SK-N-SH treated with all-trans-retinoic acid at 6 μM for 48 hours (cell line): ENCODE measurements around the gene DOCK1.
"Not testable (repeated sequence)": the region's sequence is repeated elsewhere in the genome, so short reads cannot be mapped to it uniquely, and the experiment has no call there.

Experiments
- ATAC-seq: fragments of 200-7000 bp; cut with Tn5 transposase; 3 replicates; pipeline ENCODE4 v1.9.1; 2020; ENCODE audit warnings: mild to moderate bottlenecking, moderate library complexity
- BACH2 ChIP-seq: fragments of 250-450 bp; sonication (Bioruptor Pico); IDR thresholded peaks from 2 replicates; pipeline ENCODE4 v1.9.0; 2021; ENCODE audit warnings: mild to moderate bottlenecking, borderline replicate concordance
- CSDC2 ChIP-seq: fragments of 250-450 bp; sonication (Bioruptor Pico); IDR thresholded peaks from 2 replicates; pipeline ENCODE4 v1.5.0; 2020; ENCODE audit warnings: mild to moderate bottlenecking, moderate library complexity
- ESRRG ChIP-seq: fragments of 250-450 bp; sonication (Bioruptor Pico); IDR thresholded peaks from 2 replicates; pipeline ENCODE4 v1.6.1; 2021; ENCODE audit warnings: mild to moderate bottlenecking
- GLIS3 ChIP-seq: fragments of 250-450 bp; sonication (Bioruptor Pico); IDR thresholded peaks from 2 replicates; pipeline ENCODE4 v1.5.0; 2020; ENCODE audit warnings: mild to moderate bottlenecking, moderate library complexity
- ISL1 ChIP-seq: fragments of 250-450 bp; sonication (Bioruptor Pico); IDR thresholded peaks from 2 replicates; pipeline ENCODE4 v2.1.2; 2022; ENCODE audit warnings: mild to moderate bottlenecking, moderate library complexity
- OSR1 ChIP-seq: fragments of 250-450 bp; sonication (Bioruptor Pico); IDR thresholded peaks from 2 replicates; pipeline ENCODE4 v1.8.0; 2022; ENCODE audit warnings: moderate library complexity, mild to moderate bottlenecking, inconsistent platforms
- PPARA ChIP-seq: fragments of 250-450 bp; sonication (Bioruptor Pico); IDR thresholded peaks from 2 replicates; pipeline ENCODE4 v1.5.0; 2020; ENCODE audit warnings: mild to moderate bottlenecking, borderline replicate concordance
- RARB ChIP-seq: fragments of 250-450 bp; sonication (Bioruptor Pico); IDR thresholded peaks from 2 replicates; pipeline ENCODE4 v1.8.0; 2021; ENCODE audit warnings: mild to moderate bottlenecking, moderate library complexity
- SNAI2 ChIP-seq: fragments of 250-450 bp; sonication (Bioruptor Pico); IDR thresholded peaks from 2 replicates; pipeline ENCODE4 v1.5.0; 2020; ENCODE audit warnings: mild to moderate bottlenecking, moderate library complexity
- TCF4 ChIP-seq: fragments of 250-450 bp; sonication (Bioruptor Pico); IDR thresholded peaks from 2 replicates; pipeline ENCODE4 v1.8.0; 2021; ENCODE audit warnings: mild to moderate bottlenecking, moderate library complexity, borderline replicate concordance
- TOX ChIP-seq: fragments of 250-450 bp; sonication (Bioruptor Pico); IDR thresholded peaks from 2 replicates; pipeline ENCODE4 v1.8.0; 2021; ENCODE audit warnings: mild to moderate bottlenecking, moderate library complexity, borderline replicate concordance
- TSHZ2 ChIP-seq: fragments of 250-450 bp; sonication (Bioruptor Pico); IDR thresholded peaks from 2 replicates; pipeline ENCODE4 v1.5.0; 2020; ENCODE audit warnings: mild to moderate bottlenecking, moderate library complexity
- ZC3H10 ChIP-seq: fragments of 250-450 bp; sonication (Bioruptor Pico); IDR thresholded peaks from 2 replicates; pipeline ENCODE4 v1.5.1; 2021; ENCODE audit warnings: mild to moderate bottlenecking, moderate library complexity
- ZFP3 ChIP-seq: fragments of 250-450 bp; sonication (Bioruptor Pico); IDR thresholded peaks from 2 replicates; pipeline ENCODE4 v1.5.0; 2020; ENCODE audit warnings: mild to moderate bottlenecking, moderate library complexity
- ZFP30 ChIP-seq: fragments of 450-650 bp; formaldehyde crosslinking; IDR thresholded peaks from 2 replicates; pipeline ENCODE4 v1.5.0; 2022; ENCODE audit warnings: mild to moderate bottlenecking, moderate library complexity
- ZNF565 ChIP-seq: fragments of 450-650 bp; formaldehyde crosslinking; conservative IDR thresholded peaks from 2 replicates; pipeline ENCODE4 v1.5.0; 2020; ENCODE audit warnings: low read depth, mild to moderate bottlenecking, moderate library complexity
- ZNF70 ChIP-seq: fragments of 450-650 bp; formaldehyde crosslinking; IDR thresholded peaks from 2 replicates; pipeline ENCODE4 v1.5.0; 2020; ENCODE audit warnings: mild to moderate bottlenecking, moderate library complexity
- ZNF8 ChIP-seq: fragments of 450-650 bp; formaldehyde crosslinking; IDR thresholded peaks from 2 replicates; pipeline ENCODE4 v1.5.0; 2020; ENCODE audit warnings: mild to moderate bottlenecking, moderate library complexity
- TF ChIP-seq, protein P1 (sequence below): fragments of 250-450 bp; sonication (Bioruptor Pico); IDR thresholded peaks from 2 replicates; pipeline ENCODE4 v1.5.1; 2020; ENCODE audit warnings: low read depth, mild to moderate bottlenecking, moderate library complexity
- TF ChIP-seq, protein P2 (sequence below): fragments of 250-450 bp; sonication (Bioruptor Pico); IDR thresholded peaks from 2 replicates; pipeline ENCODE4 v1.8.0; 2020; ENCODE audit warnings: mild to moderate bottlenecking, moderate library complexity, borderline replicate concordance
- TF ChIP-seq, protein P3 (sequence below): fragments of 250-450 bp; sonication (Bioruptor Pico); IDR thresholded peaks from 2 replicates; pipeline ENCODE4 v1.8.0; 2021; ENCODE audit warnings: low read depth, mild to moderate bottlenecking, moderate library complexity, borderline replicate concordance
- TF ChIP-seq, protein P4 (sequence below): fragments of 250-450 bp; sonication (Bioruptor Pico); IDR thresholded peaks from 2 replicates; pipeline ENCODE4 v1.5.1; 2021; ENCODE audit warnings: mild to moderate bottlenecking, moderate library complexity

Gene DOCK1

DNA sequence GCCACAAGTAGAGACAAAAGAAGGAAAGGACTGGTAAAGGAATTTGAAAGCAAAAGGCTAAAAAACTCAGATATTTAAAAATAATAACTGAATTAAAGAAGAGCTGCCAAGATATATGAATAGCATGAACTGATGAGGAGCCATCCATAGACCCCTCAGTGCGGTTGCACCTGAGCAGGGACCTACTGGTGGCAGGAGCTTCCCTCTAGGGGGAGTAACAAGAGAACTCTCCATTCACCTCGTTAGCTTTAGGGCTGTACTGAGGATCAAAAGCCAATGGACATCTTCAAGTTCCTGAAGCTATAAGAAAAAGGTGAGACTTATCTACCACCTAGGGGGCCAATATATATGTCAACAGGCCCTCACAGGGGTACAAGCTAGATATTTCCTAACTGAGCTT lies 27.8 kb upstream of the DOCK1 start:
- TF ChIP-seq ZNF565 (CRISPR knock-in tag) (no peak), ZFP3 (CRISPR knock-in tag) (no peak), OSR1 (CRISPR knock-in tag) (no peak), ESRRG (CRISPR knock-in tag) (no peak), RARB (CRISPR knock-in tag) (no peak), TOX (no peak), ZNF70 (CRISPR knock-in tag) (no peak), ZFP30 (CRISPR knock-in tag) (no peak), ISL1 (CRISPR knock-in tag) (no peak), SNAI2 (CRISPR knock-in tag) (no peak), ZC3H10 (CRISPR knock-in tag) (no peak)
- TF ChIP-seq, protein P1, sequence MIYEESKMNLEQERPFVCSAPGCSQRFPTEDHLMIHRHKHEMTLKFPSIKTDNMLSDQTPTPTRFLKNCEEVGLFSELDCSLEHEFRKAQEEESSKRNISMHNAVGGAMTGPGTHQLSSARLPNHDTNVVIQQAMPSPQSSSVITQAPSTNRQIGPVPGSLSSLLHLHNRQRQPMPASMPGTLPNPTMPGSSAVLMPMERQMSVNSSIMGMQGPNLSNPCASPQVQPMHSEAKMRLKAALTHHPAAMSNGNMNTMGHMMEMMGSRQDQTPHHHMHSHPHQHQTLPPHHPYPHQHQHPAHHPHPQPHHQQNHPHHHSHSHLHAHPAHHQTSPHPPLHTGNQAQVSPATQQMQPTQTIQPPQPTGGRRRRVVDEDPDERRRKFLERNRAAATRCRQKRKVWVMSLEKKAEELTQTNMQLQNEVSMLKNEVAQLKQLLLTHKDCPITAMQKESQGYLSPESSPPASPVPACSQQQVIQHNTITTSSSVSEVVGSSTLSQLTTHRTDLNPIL: no peak
- TF ChIP-seq, protein P2, sequence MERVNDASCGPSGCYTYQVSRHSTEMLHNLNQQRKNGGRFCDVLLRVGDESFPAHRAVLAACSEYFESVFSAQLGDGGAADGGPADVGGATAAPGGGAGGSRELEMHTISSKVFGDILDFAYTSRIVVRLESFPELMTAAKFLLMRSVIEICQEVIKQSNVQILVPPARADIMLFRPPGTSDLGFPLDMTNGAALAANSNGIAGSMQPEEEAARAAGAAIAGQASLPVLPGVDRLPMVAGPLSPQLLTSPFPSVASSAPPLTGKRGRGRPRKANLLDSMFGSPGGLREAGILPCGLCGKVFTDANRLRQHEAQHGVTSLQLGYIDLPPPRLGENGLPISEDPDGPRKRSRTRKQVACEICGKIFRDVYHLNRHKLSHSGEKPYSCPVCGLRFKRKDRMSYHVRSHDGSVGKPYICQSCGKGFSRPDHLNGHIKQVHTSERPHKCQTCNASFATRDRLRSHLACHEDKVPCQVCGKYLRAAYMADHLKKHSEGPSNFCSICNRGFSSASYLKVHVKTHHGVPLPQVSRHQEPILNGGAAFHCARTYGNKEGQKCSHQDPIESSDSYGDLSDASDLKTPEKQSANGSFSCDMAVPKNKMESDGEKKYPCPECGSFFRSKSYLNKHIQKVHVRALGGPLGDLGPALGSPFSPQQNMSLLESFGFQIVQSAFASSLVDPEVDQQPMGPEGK (CRISPR knock-in tag): no peak
- TF ChIP-seq, protein P3, sequence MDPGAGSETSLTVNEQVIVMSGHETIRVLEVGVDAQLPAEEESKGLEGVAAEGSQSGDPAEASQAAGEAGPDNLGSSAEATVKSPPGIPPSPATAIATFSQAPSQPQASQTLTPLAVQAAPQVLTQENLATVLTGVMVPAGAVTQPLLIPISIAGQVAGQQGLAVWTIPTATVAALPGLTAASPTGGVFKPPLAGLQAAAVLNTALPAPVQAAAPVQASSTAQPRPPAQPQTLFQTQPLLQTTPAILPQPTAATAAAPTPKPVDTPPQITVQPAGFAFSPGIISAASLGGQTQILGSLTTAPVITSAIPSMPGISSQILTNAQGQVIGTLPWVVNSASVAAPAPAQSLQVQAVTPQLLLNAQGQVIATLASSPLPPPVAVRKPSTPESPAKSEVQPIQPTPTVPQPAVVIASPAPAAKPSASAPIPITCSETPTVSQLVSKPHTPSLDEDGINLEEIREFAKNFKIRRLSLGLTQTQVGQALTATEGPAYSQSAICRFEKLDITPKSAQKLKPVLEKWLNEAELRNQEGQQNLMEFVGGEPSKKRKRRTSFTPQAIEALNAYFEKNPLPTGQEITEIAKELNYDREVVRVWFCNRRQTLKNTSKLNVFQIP (CRISPR knock-in tag): no peak
- ATAC-seq: no peak

GRCh38 chr10:126878594-126878993 lies 26.6 kb upstream of the DOCK1 start:
- TF ChIP-seq GLIS3: no peak
- no peak for ATAC-seq

DNA sequence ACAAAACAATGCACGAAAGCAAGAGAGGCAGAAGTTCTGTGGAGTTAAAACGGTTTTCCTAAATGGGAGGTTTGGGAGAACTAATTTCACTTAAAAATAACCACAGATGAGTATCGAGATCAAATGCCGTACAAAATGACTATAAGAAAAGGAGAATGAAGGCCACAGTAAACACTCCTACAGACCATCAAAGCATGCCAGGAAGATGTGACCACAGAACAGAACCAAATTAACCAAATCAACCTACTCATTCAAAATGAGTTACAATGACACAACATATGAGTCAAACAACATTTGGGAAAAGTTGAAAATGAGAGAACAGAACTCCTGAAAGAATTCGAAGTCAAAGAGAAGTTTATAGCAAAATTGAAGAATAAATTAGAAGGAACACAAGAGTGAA lies 24.3 kb upstream of the DOCK1 start:
- TF ChIP-seq TCF4 (CRISPR knock-in tag) (no peak), ISL1 (CRISPR knock-in tag) (no peak), ZNF8 (CRISPR knock-in tag) (no peak), TOX (no peak), SNAI2 (CRISPR knock-in tag) (no peak), GLIS3 (no peak), BACH2 (CRISPR knock-in tag) (no peak), ZNF565 (CRISPR knock-in tag) (no peak), ZC3H10 (CRISPR knock-in tag) (no peak), TSHZ2 (CRISPR knock-in tag) (no peak), RARB (CRISPR knock-in tag) (no peak), PPARA (CRISPR knock-in tag) (no peak), CSDC2 (CRISPR knock-in tag) (no peak), ESRRG (CRISPR knock-in tag) (no peak), ZFP30 (CRISPR knock-in tag) (no peak), OSR1 (CRISPR knock-in tag) (no peak)
- TF ChIP-seq, protein P3 (CRISPR knock-in tag): no peak
- TF ChIP-seq, protein P4, sequence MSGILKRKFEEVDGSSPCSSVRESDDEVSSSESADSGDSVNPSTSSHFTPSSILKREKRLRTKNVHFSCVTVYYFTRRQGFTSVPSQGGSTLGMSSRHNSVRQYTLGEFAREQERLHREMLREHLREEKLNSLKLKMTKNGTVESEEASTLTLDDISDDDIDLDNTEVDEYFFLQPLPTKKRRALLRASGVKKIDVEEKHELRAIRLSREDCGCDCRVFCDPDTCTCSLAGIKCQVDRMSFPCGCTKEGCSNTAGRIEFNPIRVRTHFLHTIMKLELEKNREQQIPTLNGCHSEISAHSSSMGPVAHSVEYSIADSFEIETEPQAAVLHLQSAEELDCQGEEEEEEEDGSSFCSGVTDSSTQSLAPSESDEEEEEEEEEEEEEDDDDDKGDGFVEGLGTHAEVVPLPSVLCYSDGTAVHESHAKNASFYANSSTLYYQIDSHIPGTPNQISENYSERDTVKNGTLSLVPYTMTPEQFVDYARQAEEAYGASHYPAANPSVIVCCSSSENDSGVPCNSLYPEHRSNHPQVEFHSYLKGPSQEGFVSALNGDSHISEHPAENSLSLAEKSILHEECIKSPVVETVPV (CRISPR knock-in tag): no peak
- no peak for ATAC-seq

GRCh38 chr10:126882055-126882454 lies 23.2 kb upstream of the DOCK1 start:
- ATAC-seq: not testable (repeated sequence)

DNA sequence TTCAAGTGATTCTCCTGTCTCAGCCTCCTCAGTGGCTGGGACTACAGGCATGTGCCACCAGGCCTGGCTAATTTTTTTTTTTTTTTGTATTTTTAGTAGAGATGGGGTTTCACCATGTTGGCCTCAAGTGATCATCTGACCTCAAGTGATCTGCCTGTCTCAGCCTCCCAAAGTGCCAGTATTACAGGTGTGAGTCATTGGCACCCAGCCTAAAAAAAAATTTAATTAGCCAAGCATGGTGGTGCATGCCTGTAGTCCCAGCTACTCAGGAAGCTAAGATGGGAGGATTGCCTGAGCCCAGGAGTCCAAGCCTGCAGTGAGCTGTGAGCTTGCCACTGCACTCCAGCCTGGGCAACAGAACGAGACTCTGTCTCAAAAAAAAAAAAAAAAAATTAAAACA lies 16.8 kb upstream of the DOCK1 start:
- ATAC-seq: not testable (repeated sequence)
